HL-60 (cell line): ENCODE measurements around the gene ADAMTSL5.

Experiments
- DNase-seq, 2 experiments: peaks; one replicate each; pipeline ENCODE4 v3.0.0-alpha.2; 2010 to 2020; ENCODE audit warnings: low read depth in 1 of 2, low spot score in 1 of 2
- H3K27ac ChIP-seq: fragments of 250-450 bp; sonication (Bioruptor Pico); replicated peaks from 2 replicates; pipeline ENCODE4 v1.5.1; 2020; ENCODE audit warnings: mild to moderate bottlenecking, moderate library complexity
- H3K27me3 ChIP-seq: fragments of 250-450 bp; sonication (Bioruptor Pico); 2 replicates; pipeline ENCODE4 v1.5.1; 2021; ENCODE audit warnings: mild to moderate bottlenecking, moderate library complexity; ENCODE audit not compliant: insufficient read depth, poor library complexity, severe bottlenecking
- H3K4me3 ChIP-seq: replicated peaks from 2 replicates; pipeline ENCODE4 v1.5.1; 2011; ENCODE audit warnings: mild to moderate bottlenecking, control low read depth, low read length; ENCODE audit not compliant: insufficient read depth
- CTCF ChIP-seq: IDR thresholded peaks from one replicate; pipeline ENCODE4 v1.5.1; 2011; ENCODE audit warnings: low read length, control low read depth, inconsistent platforms; ENCODE audit not compliant: insufficient read depth
- GABPA ChIP-seq: IDR thresholded peaks from 2 replicates; pipeline ENCODE4 v1.6.1; 2012; ENCODE audit warnings: low read depth
- POLR2AphosphoS5 ChIP-seq: IDR thresholded peaks from 2 replicates; pipeline ENCODE4 v1.6.1; 2012; ENCODE audit warnings: low read depth
- REST ChIP-seq: IDR thresholded peaks from 2 replicates; pipeline ENCODE4 v1.6.1; 2012; ENCODE audit warnings: low read depth; ENCODE audit not compliant: insufficient replicate concordance
- SPI1 ChIP-seq: IDR thresholded peaks from 2 replicates; pipeline ENCODE4 v1.6.1; 2012; ENCODE audit warnings: low read depth, mild to moderate bottlenecking, borderline replicate concordance

Gene ADAMTSL5

GRCh38 chr19:1524972-1525325 lies 12.1 kb upstream of the ADAMTSL5 start:
- H3K4me3 ChIP-seq = no peak overlapping the region
- TF ChIP-seq CTCF (no peak), REST (no peak), GABPA (no peak), SPI1 (no peak), POLR2AphosphoS5 (no peak)
- H3K27ac ChIP-seq = no peak overlapping the region
- no peak for DNase-seq
- peaks cover 22% of the 10 kb centered on the region for H3K27me3 ChIP-seq

- no peak for DNase-seq
These were observed 11.6 kb upstream of the ADAMTSL5 start for GRCh38 chr19:1524287-1524971.

More at GRCh38 chr19:1524287-1524971, 11.6 kb upstream of the ADAMTSL5 start:
- no peak for TF ChIP-seq GABPA
- no peak for TF ChIP-seq SPI1
- no peak for TF ChIP-seq REST
- no peak for TF ChIP-seq POLR2AphosphoS5
- TF ChIP-seq CTCF = no peak
- H3K27ac ChIP-seq = no peak overlapping the region
- H3K4me3 ChIP-seq = no peak overlapping the region
- peaks cover 22% of the 10 kb centered on the region for H3K27me3 ChIP-seq
